GM21381 (cell line): Measurements from ENCODE around the gene TTC13.

Experiments used
- ATAC-seq: cut with Tn5 transposase; IDR thresholded peaks from one replicate; pipeline ENCODE4 v1.9.1; 2021; ENCODE audit warnings: mild to moderate bottlenecking, moderate library complexity; ENCODE audit not compliant: unreplicated experiment

Gene TTC13

GRCh38 chr1:230910755-230911117 is 67.9 kb downstream of the TTC13 start:
- no peak for ATAC-seq

GRCh38 chr1:230909974-230910754 is 68.5 kb downstream of the TTC13 start:
- no peak for ATAC-seq

- no peak for ATAC-seq
Observed at GRCh38 chr1:230907472-230908205, 71.0 kb downstream of the TTC13 start.

- no peak for ATAC-seq
Observed at GRCh38 chr1:230906226-230906625, 72.4 kb downstream of the TTC13 start.

- ATAC-seq = no peak
Observed at GRCh38 chr1:230905733-230906132, 72.9 kb downstream of the TTC13 start.

GRCh38 chr1:230902349-230902923 is 76.2 kb downstream of the TTC13 start:
- ATAC-seq = no peak

GRCh38 chr1:230901671-230902070 is 77.0 kb downstream of the TTC13 start:
- no peak for ATAC-seq

GRCh38 chr1:230900984-230901383 is 77.7 kb downstream of the TTC13 start:
- no peak for ATAC-seq

- no peak for ATAC-seq
Observed at GRCh38 chr1:230899841-230900251, 78.8 kb downstream of the TTC13 start.

- ATAC-seq = no peak
Observed at GRCh38 chr1:230898748-230899147, 79.9 kb downstream of the TTC13 start.

GRCh38 chr1:230898144-230898543 is 80.5 kb downstream of the TTC13 start:
- no peak for ATAC-seq

- no peak for ATAC-seq
Observed at GRCh38 chr1:230896779-230897178, 81.9 kb downstream of the TTC13 start.

- ATAC-seq = no peak
Observed at GRCh38 chr1:230895452-230895851, 83.2 kb downstream of the TTC13 start.

- no peak for ATAC-seq
Observed at GRCh38 chr1:230894664-230895063, 84.0 kb downstream of the TTC13 start.

- ATAC-seq = no peak
Observed at GRCh38 chr1:230894032-230894431, 84.6 kb downstream of the TTC13 start.

- ATAC-seq = no peak
Observed at GRCh38 chr1:230892018-230892491, 86.6 kb downstream of the TTC13 start.

- ATAC-seq = no peak
Observed at GRCh38 chr1:230891413-230891812, 87.2 kb downstream of the TTC13 start.

GRCh38 chr1:230884646-230885045 is 94.0 kb downstream of the TTC13 start:
- no peak for ATAC-seq

GRCh38 chr1:230883967-230884366 is 94.7 kb downstream of the TTC13 start:
- no peak for ATAC-seq

- ATAC-seq = no peak
Observed at GRCh38 chr1:230879778-230880177, 98.9 kb downstream of the TTC13 start.

- ATAC-seq = no peak
Observed at GRCh38 chr1:230878591-230878990, 100.1 kb downstream of the TTC13 start.
